GM13977 (cell line): Measurements from ENCODE around the gene PLSCR1.
"Not testable (repeated sequence)": the region's sequence is repeated elsewhere in the genome, so short reads cannot be mapped to it uniquely, and the experiment has no call there.

ENCODE experiments used
- DNase-seq: peaks from one replicate; pipeline ENCODE4 v3.0.0; 2012; ENCODE audit warnings: low spot score
- in situ Hi-C: fragments of 300-500 bp; cut with MboI; formaldehyde crosslinking; loops from one replicate; pipeline ENCODE4 v1.12.0; 2022; ENCODE audit warnings: low sequenced_read_pairs, low pct_unique_long_range_greater_than_20kb, mixed read lengths, inconsistent platforms; ENCODE audit not compliant: unreplicated experiment
- TF ChIP-seq, protein P1 (sequence below): IDR thresholded peaks from 2 replicates; pipeline ENCODE4 v1.5.1; 2012; ENCODE audit warnings: mild to moderate bottlenecking, control low read depth; ENCODE audit not compliant: insufficient read depth; ENCODE audit errors: extremely low read depth, missing control alignments

Gene PLSCR1

DNA sequence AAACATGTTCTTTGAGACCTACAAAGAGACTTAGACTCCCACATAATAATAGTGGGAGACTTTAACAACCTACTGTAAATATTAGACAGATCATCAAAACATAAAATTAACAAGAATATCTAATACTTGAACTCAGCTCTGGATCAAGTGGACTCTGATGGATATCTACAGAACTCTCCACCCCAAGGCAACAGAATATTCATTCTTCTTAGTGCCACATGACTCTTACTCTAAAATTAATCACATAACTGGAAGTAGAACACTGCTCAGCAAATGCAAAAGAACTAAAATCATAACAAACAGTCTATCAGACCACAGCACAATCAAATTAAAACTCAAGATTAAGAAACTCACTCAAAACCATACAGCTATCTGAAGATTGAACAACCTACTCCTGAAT lies 59.1 kb downstream of the PLSCR1 start:
- in situ Hi-C loops: no loop called here
- TF ChIP-seq, protein P1, sequence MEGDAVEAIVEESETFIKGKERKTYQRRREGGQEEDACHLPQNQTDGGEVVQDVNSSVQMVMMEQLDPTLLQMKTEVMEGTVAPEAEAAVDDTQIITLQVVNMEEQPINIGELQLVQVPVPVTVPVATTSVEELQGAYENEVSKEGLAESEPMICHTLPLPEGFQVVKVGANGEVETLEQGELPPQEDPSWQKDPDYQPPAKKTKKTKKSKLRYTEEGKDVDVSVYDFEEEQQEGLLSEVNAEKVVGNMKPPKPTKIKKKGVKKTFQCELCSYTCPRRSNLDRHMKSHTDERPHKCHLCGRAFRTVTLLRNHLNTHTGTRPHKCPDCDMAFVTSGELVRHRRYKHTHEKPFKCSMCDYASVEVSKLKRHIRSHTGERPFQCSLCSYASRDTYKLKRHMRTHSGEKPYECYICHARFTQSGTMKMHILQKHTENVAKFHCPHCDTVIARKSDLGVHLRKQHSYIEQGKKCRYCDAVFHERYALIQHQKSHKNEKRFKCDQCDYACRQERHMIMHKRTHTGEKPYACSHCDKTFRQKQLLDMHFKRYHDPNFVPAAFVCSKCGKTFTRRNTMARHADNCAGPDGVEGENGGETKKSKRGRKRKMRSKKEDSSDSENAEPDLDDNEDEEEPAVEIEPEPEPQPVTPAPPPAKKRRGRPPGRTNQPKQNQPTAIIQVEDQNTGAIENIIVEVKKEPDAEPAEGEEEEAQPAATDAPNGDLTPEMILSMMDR: no peak
- no peak for DNase-seq

- TF ChIP-seq, protein P1: no peak
- DNase-seq: no peak
- in situ Hi-C loops: no loop called here
Measured at GRCh38 chr3:146476094-146476740, 68.2 kb downstream of the PLSCR1 start.

GRCh38 chr3:146474976-146475375 lies 69.4 kb downstream of the PLSCR1 start:
- in situ Hi-C loops, DNase-seq: not testable (repeated sequence)

GRCh38 chr3:146473726-146474125 lies 70.7 kb downstream of the PLSCR1 start:
- in situ Hi-C loops: no loop called here
- no peak for DNase-seq
- TF ChIP-seq, protein P1: no peak

DNA sequence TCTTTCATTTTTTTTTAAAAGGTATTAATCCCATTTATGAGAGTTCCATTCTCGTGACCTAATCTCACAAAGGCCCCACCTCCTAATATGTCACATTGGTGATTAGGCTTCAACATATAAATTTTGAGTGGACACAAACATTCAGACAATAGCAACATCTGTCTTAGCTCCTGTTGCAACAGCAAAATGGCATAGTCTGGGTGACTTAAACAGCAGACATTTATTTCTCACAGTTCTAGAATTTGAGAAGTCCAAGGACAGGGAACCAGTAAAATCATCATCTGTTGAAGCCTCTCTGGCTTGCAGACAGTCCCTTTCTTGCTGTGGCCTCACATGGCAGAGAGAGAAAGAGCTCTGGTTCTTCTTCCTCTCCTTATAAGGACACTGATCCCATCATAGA lies 71.8 kb downstream of the PLSCR1 start:
- TF ChIP-seq, protein P1: no peak
- in situ Hi-C loops: no loop called here

DNA sequence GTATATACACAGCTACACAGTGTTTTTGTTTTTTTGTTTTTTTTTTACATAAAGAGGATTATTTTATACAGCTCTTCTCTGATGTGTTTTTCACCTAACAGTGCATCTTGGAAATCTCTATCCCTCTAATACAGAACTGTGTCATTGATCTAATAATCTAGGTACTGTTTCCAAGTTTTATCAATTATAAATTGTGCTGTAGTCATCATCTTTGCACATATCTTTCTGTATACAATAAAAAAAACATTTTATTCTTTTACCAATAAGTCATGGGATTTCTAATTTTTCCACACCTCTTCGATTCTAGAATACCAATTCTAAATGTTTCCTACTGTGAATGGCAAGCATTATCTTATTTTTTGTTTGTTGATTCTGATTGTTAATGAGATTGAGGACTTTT lies 73.4 kb downstream of the PLSCR1 start:
- TF ChIP-seq, protein P1: no peak
- in situ Hi-C loops: no loop called here

More for the DNA sequence above, 71.8 kb downstream of the PLSCR1 start:
- DNase-seq: no peak

DNA sequence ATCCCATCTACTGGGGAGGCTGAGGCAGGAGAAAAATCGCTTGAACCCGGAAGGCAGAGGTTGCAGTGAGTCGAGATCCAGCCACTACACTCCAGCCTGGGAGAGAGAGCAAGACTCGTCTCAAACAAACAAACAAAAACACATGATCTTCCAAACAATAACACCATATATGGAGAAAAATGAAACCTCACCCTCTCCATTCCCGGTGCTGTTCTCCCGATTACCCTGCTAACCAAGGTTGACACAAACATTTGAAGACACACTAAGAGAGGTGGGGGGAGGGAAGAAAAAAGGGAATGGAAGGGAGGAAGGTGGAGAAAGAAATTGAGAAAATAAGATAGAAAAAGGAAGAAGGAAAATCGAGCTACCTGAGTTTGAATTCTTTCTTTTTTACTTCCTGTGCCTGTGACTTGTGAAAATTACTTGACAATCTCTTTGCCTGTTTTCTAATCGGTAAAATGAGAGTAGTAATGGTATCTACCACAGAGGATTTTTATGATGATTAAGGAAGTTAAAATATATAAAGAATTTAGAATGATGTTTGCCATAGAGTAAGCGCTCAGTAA lies 73.9 kb downstream of the PLSCR1 start:
- no peak for DNase-seq
- in situ Hi-C loops: no loop called here
- TF ChIP-seq, protein P1: no peak

More for the DNA sequence above, 73.4 kb downstream of the PLSCR1 start:
- DNase-seq: no peak
